ENCODE results near the gene ABHD2.

- TF ChIP-seq CTCF (IDR thresholded peaks at IDR 0.05) (no peak), POLR2A (IDR thresholded peaks at IDR 0.05) (no peak), POLR2AphosphoS5 (IDR thresholded peaks at IDR 0.05) (no peak), EP300 (IDR thresholded peaks at IDR 0.05; ENCODE audit: low read depth) (no peak)
Measured at GRCh38 chr15:89209057-89209456, 120.8 kb downstream of the ABHD2 start.
